Measurements from ENCODE around the gene COL5A1. TPM values are rescaled to one million over a fixed set of nuclear protein-coding genes. Genes with fewer than 3 reads are reported as not detected.

Gene COL5A1
- total RNA-seq, 4 donors from 2014 or later: 7.1 to 69.3 (median 16.1) TPM

DNA sequence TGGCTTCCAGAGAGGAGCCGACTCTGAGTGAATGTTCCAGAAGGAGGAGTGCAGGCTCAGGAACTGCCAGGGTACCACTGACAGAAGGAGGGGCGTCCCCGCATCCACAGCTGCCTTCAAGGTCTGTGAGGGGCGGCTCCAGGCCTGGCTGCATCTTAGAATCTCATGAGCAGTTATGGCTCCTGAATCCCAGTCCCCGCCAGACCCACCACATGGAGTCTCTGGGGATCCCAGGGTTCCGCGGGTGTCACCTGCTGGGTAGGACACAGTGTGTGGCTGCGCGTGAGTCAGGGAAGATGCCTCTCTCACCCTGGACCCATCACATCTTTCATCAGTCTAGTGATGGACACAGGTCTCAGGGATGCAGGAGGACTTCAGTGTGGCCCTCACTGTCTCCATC, 79.2 kb downstream of the COL5A1 start:
- TF ChIP-seq, protein P1, sequence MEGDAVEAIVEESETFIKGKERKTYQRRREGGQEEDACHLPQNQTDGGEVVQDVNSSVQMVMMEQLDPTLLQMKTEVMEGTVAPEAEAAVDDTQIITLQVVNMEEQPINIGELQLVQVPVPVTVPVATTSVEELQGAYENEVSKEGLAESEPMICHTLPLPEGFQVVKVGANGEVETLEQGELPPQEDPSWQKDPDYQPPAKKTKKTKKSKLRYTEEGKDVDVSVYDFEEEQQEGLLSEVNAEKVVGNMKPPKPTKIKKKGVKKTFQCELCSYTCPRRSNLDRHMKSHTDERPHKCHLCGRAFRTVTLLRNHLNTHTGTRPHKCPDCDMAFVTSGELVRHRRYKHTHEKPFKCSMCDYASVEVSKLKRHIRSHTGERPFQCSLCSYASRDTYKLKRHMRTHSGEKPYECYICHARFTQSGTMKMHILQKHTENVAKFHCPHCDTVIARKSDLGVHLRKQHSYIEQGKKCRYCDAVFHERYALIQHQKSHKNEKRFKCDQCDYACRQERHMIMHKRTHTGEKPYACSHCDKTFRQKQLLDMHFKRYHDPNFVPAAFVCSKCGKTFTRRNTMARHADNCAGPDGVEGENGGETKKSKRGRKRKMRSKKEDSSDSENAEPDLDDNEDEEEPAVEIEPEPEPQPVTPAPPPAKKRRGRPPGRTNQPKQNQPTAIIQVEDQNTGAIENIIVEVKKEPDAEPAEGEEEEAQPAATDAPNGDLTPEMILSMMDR (IDR thresholded peaks at IDR 0.05): no peak
- no peak for TF ChIP-seq EP300 (IDR thresholded peaks at IDR 0.05; ENCODE audit: low read depth)
- TF ChIP-seq POLR2AphosphoS5 (IDR thresholded peaks at IDR 0.05): no peak
- no peak for TF ChIP-seq POLR2A (IDR thresholded peaks at IDR 0.05)
- no peak for DNase-seq
- in situ Hi-C loops (cut with MboI; ENCODE audit: low pct_ligation_motif_present in 1 of 4, low pct_unique_long_range_greater_than_20kb in 1 of 4, low sequenced_read_pairs in 3 of 4): no loop called here

DNA sequence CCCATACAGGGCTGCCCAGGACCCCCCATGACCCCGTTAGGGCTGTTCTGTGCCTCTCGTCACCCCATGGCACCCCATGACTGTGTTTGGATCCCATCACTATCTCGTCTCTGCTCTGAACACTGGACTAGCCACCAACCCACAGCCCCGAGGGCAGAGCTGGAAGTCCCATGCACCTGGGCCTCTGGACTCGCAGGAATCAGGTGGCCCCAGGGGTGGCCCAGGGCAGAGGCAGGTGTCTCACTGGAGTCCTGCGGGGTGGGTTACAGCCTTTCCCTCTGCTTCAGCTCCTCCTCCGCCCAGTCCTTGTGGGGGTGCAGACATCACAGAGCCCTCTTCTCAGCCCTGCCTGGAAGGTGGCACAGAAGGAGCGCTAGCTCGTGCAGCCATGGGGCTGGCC, 79.7 kb downstream of the COL5A1 start:
- H3K4me1 ChIP-seq: peaks cover 0 to 22% (median 5%) of the 10 kb centered on the region in 4 donors

More for the DNA sequence above, 79.2 kb downstream of the COL5A1 start:
- no peak overlapping the region for H3K27ac ChIP-seq
- 89% methylated on average over 8 of the region's 9 CpGs; no CpG with 5 or more reads in 1 of the 2 donors for WGBS, 2 donors (ENCODE audit: low coverage in 1 of 2)
- no peak overlapping the region for H3K4me3 ChIP-seq
- no peaks in the 10 kb centered on the region for H3K27me3 ChIP-seq
- peaks cover 0 to 22% (median 5%) of the 10 kb centered on the region in 4 donors for H3K4me1 ChIP-seq
- no peaks in the 10 kb centered on the region for H3K9me3 ChIP-seq
- intact Hi-C loops (cut with DNase I; ENCODE audit: low total_unique reads): no loop called here
- H3K36me3 ChIP-seq: no peaks in the 10 kb centered on the region

DNA sequence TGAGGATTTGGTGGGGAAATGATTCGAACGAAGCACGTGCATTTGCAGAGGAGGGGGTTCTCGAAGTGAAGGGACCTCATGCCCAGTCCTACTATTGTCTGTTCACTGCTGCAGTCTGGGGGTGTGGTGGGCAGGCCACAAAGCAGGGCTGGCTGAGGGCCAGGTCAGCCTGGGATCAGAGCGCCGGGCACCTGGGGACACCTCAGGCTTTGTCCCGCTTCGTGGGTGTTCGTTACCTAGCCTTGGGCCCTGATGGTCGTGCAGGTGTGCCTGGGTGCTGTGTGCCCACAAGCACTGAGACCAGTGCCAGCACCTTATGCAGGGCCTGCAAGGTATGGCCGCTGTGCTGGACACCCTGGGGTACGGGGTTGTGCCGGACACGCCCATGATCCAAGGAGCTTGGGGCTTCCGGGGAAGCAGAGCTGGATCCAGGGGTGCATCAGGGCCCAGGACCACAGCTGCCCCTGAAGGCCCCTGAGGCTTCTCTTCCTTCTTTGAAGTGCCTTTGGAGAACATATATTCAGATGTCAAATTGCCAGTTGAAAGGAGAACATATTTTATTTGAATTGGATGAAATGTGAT, 80.6 kb downstream of the COL5A1 start:
- Histone ChIP-seq H3K9me3 (no peaks in the 10 kb centered on the region), H3K4me1 (peaks cover 0 to 22% (median 5%) of the 10 kb centered on the region in 4 donors), H3K36me3 (no peaks in the 10 kb centered on the region), H3K27me3 (no peaks in the 10 kb centered on the region), H3K27ac (no peak overlapping the region), H3K4me3 (no peak overlapping the region)
- 88% methylated on average over 14 of the region's 15 CpGs; no CpG with 5 or more reads in 1 of the 2 donors for WGBS, 2 donors (ENCODE audit: low coverage in 1 of 2)
- in situ Hi-C loops (cut with MboI; ENCODE audit: low pct_ligation_motif_present in 1 of 4, low pct_unique_long_range_greater_than_20kb in 1 of 4, low sequenced_read_pairs in 3 of 4) (no loop called here), intact Hi-C loops (cut with DNase I; ENCODE audit: low total_unique reads) (no loop called here)
- TF ChIP-seq EP300 (IDR thresholded peaks at IDR 0.05; ENCODE audit: low read depth) (no peak), POLR2AphosphoS5 (IDR thresholded peaks at IDR 0.05) (no peak), POLR2A (IDR thresholded peaks at IDR 0.05) (no peak)
- TF ChIP-seq, protein P1 (IDR thresholded peaks at IDR 0.05): no peak
- DNase-seq: no peak

More for the DNA sequence above, 79.7 kb downstream of the COL5A1 start:
- no peak overlapping the region for H3K27ac ChIP-seq
- no peak for DNase-seq
- TF ChIP-seq EP300 (IDR thresholded peaks at IDR 0.05; ENCODE audit: low read depth): no peak
- TF ChIP-seq POLR2A (IDR thresholded peaks at IDR 0.05): no peak
- TF ChIP-seq, protein P1 (IDR thresholded peaks at IDR 0.05): no peak
- TF ChIP-seq POLR2AphosphoS5 (IDR thresholded peaks at IDR 0.05): no peak
- H3K4me3 ChIP-seq: no peak overlapping the region
- WGBS, 2 donors (ENCODE audit: low coverage in 1 of 2): 79% methylated on average over 9 of the region's 9 CpGs; no CpG with 5 or more reads in 1 of the 2 donors
- no peaks in the 10 kb centered on the region for H3K27me3 ChIP-seq
- no peaks in the 10 kb centered on the region for H3K9me3 ChIP-seq
- H3K36me3 ChIP-seq: no peaks in the 10 kb centered on the region
- intact Hi-C loops (cut with DNase I; ENCODE audit: low total_unique reads): no loop called here
- in situ Hi-C loops (cut with MboI; ENCODE audit: low pct_ligation_motif_present in 1 of 4, low pct_unique_long_range_greater_than_20kb in 1 of 4, low sequenced_read_pairs in 3 of 4): no loop called here

DNA sequence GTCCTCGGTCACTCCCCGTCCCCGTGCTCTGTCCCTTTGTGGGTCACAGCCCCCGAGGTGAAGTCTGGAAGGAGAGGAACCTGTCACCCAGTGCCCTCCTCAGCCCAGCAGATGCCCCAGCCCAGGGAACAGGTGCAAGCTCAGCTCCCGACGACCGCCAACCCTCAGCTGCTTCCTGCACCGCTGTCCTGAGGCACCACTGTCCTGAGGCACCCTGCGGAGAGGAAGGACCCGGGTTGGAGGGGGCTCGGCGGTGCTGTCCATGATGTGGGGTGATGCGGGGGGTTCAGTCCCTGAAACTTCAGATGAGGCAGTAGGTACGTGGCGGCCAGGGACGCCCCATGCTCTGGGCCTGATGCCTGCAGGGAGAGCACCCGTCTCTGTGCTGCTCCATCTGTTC, 81.4 kb downstream of the COL5A1 start:
- Histone ChIP-seq H3K36me3 (no peaks in the 10 kb centered on the region), H3K27me3 (no peaks in the 10 kb centered on the region), H3K4me3 (no peak overlapping the region), H3K4me1 (peaks cover 0 to 22% (median 5%) of the 10 kb centered on the region in 4 donors), H3K27ac (no peak overlapping the region), H3K9me3 (no peaks in the 10 kb centered on the region)
- in situ Hi-C loops (cut with MboI; ENCODE audit: low pct_ligation_motif_present in 1 of 4, low pct_unique_long_range_greater_than_20kb in 1 of 4, low sequenced_read_pairs in 3 of 4) (no loop called here), intact Hi-C loops (cut with DNase I; ENCODE audit: low total_unique reads) (no loop called here)
- TF ChIP-seq POLR2A (IDR thresholded peaks at IDR 0.05) (no peak), EP300 (IDR thresholded peaks at IDR 0.05; ENCODE audit: low read depth) (no peak), POLR2AphosphoS5 (IDR thresholded peaks at IDR 0.05) (no peak)
- TF ChIP-seq, protein P1 (IDR thresholded peaks at IDR 0.05): no peak
- 60% methylated on average over 17 of the region's 17 CpGs; no CpG with 5 or more reads in 1 of the 2 donors for WGBS, 2 donors (ENCODE audit: low coverage in 1 of 2)
- DNase-seq: no peak
